Superior temporal gyrus (tissue), 1 donor: Measurements from ENCODE around the gene ARMH3.

Experiments used
- DNase-seq: peaks from one replicate; pipeline ENCODE4 v3.0.0-alpha.2; 2016; ENCODE audit errors: extremely low spot score

Gene ARMH3

DNA sequence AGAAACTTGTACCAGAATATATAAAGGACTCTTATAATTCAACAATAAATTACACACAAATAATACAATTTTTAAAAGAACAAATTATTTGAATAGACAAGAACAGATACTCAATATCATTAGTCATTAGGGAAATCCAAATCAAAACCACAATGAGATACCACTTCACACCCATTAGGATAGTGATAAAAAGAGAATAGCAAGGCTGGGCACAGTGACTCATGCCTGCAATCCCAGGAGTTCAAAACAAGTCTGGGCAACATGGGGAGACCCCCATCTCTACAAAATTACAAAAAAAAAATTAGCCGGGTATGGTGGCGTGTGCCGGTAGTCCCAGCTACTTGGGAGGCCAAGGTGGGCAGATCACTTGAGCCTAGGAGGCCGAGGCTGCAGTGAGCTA lies 160.2 kb downstream of the ARMH3 start:
- no peak for DNase-seq

DNA sequence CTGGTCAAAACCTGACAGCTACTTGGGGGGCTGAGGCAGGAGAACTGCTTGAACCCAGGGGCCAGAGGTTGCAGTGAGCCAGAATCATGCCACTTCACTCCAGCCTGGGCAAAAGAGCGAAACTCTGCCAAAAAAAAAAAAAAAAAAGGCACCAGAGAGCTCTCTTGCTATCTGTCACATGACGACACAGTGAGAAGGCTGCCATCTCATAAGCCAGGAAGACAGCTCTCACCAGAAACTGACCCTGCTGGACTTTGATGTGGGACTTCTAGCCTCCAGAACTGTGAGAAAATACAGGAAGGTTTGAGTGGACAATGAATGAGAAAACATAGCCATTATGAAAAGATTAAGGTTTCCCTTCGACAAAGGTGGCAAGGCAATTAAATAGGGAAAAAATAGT lies 161.2 kb downstream of the ARMH3 start:
- no peak for DNase-seq

DNA sequence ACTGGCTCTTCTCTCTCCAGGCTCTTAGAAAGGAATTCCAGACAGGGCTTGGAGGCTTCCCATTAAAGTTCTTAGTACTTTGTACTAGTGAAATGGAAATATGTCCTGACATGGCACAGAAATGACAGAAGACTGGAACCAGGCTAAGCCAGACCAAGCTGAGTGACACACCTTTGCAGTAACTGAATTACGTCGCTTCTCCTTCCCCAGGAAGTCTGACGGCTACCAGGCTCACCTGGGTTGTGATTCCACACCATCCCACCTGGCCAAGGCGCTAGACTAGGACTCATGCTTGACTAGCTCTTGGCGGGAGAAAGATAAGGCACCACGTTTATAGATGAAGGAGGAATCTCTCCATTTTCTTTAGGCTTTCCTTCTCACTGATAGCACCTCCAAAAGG lies 161.7 kb downstream of the ARMH3 start:
- DNase-seq, result no peak

DNA sequence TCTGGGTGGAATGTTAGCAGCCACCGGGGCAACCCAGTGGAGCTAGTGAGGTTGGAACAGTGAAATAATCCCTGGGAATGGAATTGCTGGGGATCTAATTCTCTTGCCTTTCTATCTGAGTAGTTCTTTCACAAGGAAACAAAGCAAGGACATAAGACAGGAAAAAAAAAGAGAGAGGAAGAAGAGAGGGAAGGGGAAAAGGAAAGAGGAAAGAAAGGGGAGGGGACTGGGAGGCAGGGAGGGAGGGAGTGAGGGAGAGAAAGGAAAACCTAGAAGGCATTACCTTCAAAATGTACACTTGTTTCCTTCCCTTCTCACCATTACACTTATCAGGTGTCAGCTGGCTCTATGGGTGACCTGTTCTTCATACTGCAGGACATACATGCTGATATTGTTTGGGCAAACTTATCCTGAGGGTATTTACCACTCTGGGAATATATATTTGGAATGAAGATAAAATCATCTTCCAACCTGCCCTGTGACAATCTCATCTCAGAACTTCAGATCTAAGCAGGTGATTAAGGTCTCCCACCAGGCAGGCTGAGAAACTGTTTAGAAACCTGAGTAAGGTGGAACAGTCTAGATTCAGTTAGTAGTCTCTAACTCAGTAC lies 162.4 kb downstream of the ARMH3 start:
- no peak for DNase-seq

DNA sequence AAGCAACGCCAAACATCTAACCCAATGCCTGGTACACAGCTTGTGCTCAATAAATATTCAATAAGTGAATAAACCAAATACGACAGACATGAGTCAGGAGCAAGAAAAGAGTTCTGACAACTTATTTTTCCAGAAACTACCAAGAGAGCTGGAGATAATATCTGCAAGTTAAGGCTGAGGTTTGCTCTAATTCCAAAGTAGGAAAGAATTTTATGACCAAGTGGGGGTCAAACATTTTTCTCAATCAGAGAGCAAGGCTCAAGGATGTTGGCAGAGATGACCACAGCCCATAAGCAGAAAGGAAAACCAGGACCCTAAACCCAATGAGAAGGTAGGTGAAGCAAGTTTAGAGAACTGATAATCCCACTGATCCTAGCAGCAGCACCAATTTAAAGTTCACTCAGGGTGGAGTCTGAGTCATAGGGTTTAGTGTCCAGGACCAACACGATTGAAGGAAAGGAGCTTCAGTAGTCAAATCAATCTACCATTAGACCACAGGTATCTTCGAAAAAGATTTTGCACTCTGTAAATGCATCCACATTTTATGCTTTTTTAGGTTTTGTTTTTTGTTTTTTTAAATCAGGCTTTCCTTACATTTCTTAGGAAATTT lies 163.1 kb downstream of the ARMH3 start:
- DNase-seq, result no peak

DNA sequence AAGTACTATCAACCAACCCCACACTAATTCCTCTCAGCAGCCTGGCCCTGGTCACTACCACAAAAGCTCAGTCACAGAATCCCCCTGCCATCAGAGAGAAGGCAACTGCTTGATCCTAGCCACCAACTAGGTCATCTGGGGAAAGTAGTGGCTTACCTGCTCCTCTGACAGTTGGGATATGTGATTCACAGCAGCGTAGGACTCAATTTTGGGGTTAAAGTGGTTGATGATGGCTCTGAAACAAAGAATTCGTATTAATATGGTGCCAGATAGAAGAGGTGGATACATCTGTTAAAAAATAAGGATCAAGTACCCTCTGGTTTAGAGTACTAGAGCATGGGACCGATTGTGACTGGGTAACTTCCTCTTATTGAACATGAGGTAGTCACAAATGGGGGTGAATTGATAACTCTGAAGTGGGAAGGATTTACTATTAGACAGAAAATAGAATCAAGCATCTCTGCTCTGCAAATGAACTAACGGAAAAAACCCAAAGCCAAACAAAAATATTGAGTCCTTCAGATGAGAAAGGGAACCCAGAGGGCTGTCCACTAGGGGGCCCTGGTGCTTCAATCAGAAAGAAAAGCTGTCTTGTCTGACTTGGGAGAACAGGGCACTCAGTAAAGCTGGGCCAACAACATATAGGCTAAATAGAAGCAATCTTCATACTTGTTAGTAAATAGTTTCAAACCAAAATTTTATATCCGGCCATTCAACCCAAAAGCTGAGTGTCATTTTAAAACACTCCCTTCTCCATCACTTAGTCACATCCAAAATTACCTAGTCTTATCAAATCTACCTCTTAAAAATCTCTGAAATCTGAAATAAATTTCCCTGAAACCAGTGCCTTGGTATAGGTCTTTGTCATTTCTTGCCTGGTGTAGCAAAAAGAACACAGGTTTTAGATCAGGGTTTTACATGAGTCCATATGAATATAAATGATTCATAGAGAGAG lies 166.4 kb downstream of the ARMH3 start:
- peak; percentile 95 for DNase-seq

DNA sequence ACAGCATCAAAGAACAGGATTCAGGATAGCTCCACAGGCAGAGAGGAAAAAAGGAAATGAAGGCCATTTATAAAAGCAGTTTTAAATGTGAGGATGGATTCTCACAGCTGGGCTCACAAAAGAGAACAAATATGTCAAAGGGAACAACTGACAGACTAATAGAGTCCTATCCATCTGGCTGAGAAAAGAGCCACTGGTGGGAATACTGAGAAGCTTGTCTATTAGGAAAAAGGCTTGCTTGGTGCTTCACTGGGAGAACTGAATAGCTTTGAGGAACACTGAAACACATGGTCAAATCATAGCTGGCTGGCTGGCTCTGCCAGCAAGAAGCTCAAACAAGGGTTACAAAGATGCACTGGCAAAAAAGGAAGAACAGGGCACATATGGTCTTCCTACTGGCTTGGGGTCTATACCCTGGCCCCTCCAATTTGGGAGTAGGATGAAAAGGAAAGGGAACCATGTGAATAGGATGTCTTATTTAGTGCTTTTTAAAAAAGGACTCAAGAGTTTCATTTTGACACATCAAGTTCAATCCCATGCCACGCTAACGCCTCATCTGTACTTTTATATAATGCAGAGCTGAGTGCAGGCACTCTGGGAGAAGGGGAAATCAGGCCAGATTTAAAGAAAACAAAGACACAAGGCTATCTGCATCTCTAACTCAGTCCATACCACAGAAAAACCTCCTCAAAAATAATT lies 167.6 kb downstream of the ARMH3 start:
- peak; percentile 64 for DNase-seq

DNA sequence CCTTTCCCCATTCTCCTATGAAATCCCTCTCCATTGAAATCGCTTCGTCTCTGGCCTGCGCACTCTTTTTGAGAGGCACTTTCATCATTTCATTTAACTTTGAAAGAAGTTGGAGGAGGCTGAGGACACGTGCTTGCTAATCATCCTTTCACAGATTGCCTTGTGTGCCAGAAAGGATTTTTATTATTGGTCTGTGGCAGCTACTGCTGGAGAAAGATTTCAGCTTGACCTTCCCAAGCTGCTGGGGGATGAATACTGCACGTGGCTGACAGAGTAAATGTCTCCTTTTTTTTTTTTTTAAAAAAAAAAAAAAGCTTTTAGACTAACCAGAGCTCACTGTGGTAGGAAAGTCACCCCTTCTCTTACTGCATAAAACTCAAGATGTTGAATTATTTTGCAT lies 168.2 kb downstream of the ARMH3 start:
- no peak for DNase-seq

DNA sequence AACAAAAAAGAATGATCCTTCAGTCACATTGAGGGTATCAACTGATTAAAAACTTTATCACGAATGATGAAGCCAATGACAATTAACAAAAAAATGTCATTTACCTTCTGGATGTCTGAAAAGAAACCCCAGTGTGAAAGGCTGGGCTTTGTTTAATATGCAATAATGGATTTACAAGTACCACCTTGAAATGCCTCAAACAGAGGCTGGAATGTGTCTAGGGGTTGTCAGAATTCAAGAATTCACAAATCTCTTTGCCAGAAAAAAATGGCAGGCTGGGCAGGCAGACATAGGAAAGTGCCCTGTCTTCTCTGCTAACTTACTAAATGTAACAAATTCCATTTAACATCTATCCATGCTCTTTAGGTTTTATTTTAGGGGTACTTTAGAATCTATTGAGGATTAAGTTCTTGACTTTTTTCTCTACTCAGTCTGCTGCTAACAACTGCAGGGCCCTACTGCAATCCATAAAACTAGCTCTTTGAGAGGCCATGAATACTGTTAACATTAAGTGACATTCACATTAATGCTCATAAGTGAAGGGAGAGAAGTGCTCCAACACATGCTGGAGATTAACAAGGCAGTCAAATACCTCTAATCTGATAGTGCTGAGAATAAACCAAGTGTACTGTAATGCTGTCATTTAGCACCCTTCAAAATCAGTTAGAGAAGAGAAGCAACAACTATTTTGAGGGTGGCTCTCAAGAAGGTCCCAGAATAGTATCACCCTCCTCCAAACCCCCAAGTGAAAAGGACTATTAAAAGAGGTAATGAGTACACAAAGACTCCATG lies 169.3 kb downstream of the ARMH3 start:
- no peak for DNase-seq

DNA sequence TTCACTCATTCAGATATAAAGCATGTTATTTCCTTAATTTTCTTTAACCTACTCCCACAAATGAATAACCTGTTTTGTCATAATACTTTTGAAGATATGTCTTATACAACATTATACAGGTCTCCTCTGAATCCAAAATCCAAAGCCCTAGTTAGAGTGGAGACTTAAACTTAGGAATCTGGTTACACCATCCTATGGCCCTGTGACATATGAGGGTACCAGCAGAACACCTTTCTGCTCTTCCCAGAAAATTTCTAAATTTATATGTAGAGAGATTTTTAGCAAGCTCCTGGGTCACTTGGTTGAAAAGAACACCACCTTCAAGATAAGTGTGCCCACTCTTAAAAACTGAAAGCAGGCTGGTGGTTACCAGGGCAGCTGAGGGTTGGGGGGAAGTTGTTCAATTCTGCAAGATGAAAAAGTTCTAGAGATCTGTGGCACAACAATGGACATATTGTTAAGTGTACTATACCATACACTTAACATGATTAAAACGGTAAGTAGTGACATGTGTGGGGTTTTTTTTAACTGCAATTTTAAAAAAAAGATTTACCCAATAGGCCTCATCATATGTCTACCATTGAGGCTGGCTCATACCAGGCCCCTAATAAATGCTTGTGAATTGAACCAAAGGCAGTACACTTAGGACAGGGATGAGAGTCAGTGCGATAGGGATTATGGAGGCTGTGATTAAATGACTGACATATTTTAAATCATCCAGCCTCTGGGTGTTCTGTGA lies 174.8 kb downstream of the ARMH3 start:
- no peak for DNase-seq

DNA sequence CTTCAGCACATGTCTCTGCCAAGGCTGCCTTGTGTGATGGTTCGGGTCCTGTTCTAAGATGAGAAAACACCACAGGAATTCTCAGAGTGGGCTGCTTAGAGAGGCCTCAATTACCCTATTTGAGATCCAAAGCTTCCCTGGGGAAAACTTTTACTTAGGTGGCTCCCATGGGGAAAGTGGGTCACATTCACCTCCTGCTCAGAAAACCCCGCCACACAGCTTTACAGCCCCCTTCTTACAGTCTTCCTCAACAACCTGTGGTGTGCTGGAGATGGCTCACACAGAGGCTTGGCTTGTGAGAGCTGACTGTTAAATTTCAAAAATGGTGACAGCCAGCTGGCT lies 175.8 kb downstream of the ARMH3 start:
- DNase-seq, result no peak

DNA sequence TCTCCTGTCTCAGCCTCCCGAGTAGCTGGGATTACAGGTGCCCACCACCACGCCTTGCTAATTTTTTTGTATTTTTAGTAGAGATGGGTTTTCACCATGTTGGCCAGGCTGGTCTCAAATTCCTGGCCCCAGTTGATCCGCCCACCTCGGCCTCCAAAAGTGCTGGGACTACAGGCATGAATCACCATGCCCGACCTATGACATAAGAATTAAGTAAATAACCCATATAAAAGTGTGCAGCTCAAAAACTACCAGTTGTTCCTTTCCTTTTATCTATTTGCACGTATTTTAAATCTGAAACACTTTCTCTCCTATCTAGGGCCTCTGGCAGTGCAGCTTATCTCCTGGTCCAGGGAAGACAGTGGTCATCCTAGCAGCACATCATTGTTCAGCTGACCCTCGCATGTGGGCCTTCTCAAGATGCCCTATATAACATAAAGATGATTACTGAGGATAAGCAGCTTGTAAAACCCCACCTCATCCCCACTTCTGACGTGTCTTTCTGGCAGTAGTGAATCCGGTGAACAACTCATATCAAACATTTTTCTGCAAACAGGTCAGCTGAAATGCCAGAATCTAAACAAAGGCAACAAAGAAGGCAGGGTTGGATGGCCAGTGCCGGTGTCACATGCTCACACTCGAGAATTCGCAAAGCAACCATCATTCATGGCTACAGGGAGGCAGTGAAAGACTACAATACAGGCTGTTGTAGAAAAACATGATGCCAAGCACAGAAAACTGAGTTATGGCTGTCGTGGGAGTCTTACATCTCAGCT lies 176.3 kb downstream of the ARMH3 start:
- peak; percentile 77 for DNase-seq

DNA sequence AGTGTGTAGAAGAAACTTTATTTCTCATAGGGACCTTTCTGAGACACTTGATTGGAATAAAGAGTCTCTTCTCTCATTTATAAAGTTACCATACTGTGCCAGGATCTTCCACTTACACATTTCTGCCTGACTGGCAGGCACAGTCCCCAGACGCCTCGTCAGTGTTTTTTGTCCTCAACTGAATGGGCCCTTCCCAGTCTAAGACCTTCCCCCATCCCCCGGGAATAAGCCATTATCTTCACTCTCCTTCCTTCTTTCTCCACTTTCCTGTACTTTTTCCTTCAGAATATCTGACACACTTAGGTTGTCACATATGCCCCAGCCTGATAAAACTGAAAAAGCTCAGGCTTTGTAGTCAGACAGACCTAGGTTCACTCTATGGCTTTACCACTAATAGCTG lies 177.1 kb downstream of the ARMH3 start:
- DNase-seq, result no peak

DNA sequence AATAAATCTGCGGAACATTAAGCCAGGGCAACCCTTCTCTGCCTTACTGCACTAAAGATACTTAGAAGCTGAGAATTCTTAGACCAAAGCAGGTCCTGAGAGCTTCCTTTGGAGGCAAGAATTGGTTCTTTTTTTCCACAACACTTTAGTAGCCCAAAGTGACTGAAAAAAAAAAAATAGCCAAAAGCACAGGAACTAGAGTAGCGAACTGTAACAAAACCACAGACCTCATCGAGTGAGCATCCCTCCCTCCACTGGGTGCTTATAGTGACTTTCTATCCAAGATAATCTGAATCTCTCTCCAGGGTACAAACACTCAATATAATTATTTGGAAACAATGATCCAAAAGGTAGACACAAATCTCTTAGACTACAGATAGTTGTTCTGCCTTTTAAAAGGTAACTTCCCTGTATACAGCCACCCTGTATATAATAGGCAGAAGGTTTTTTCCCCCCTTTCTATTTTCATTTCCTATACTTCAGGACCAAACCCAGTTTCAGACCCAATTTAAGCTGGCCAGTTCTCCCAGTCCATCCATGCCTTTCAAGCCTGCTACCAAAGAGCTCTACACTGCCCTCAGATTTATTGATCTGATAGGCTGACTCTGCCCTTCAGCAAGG lies 180.8 kb downstream of the ARMH3 start:
- DNase-seq, result no peak

DNA sequence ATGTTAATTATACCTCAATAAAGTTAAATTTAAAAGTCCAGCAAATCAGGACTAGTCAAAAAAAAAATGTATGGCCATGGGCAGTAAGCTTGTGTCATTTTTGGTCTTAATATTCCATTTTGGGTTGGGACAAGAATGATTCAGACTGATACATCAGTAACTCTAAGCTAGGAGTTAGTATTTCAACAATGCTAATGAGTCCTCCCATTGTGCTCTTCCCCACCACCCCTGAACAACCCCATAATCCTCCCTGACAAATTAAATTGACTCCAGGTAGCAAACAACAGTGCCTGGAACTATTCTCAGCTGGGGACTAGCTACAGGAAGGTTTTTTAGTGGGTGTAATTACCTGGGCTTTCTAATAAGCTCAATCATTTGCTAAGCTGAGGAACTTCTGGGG lies 181.7 kb downstream of the ARMH3 start:
- no peak for DNase-seq

DNA sequence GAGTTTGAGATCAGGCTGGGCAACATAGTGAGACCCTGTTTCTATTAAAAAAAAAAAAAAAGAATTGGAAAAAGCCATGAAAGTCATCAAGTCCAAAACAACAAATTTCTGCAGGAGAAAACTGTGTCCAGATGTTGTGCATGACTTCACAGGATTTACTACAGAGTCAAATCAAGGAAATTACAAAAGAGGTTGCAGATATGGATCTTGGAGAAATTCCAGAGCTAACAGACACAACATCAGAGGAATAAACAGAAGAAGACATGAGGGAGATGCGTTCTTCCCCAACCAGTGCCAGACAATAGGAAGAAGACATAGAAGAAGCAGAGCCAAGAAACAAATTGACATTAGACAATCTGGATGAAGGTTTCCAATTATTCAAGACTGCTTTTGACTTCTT lies 188.0 kb downstream of the ARMH3 start:
- no peak for DNase-seq

DNA sequence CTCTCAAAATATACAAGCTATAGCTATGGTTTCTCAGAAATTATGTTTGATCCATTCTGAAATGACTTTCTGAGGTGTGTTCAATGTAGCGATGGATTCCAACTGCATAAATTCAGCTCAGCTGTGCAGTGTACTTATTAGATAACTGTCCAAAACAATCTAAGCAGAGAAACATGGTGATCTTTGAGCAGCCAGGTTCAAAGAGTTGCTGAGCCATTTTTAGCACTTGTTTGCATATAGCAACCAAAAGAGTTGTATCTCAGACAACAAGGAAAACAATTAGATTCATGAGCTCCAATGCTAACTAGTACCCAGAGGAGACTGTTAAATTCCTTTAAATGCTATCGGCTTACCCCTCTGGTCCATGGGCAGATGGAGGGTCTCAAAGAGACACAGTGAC lies 196.4 kb downstream of the ARMH3 start:
- DNase-seq, result no peak

DNA sequence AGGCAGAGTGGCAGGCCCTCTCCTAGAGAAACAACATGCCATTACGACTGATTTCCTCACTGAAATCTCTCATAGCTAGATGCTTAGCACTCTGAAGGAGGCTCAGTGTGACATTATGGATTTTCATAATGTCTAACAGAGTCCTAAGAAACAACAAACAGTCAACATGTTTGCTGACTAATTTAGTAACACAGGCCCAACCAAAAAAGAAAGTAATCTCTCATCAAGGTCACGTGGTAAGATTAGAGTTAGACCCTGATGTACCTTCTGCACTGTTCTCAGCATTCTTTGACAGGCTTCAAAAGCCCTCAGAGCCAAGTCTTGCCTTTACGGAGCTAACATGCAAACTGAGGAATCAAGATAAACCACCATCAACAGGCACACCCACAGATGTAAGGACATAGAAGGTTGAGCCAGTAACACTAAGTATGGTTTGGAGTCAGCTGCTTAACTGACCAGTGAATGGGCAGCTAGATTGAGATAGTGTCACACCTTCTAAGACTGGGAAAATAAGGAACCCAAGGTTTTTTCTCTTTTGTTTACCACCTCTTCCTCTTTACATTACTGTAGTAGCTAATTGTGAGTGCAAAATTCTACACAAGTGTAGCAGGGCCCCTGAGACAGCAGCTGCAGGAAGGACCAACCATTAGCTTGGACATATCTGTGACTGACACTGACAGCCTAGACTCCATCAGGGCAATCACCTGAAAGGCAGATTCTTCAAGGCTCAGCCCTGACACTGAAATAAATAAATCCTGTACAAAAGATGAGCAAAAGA lies 197.1 kb downstream of the ARMH3 start:
- no peak for DNase-seq
